GM18861 (cell line): ENCODE results near the gene SLC26A11.
A peak's percentile ranks its signal among the peaks of the same experiment; 100 is the strongest.

ENCODE experiments used
- ATAC-seq: cut with Tn5 transposase; IDR thresholded peaks from one replicate; pipeline ENCODE4 v1.9.1; 2021; ENCODE audit not compliant: unreplicated experiment

SLC26A11 gene

GRCh38 chr17:80220054-80220735 lies at the start of gene SLC26A11, which contains the start of gene SGSH:
SLC26A11 (plus strand) TSS chr17:80220427; CDS start chr17:80221561, 1,134 bp downstream.
SGSH (minus strand) TSS chr17:80220333; CDS start chr17:80220313, 20 bp downstream.
- ATAC-seq: peak; percentile 17

GRCh38 chr17:80171681-80172080 lies 48.5 kb upstream of the SLC26A11 start:
- ATAC-seq: no peak

- no peak for ATAC-seq
These were observed 47.1 kb upstream of the SLC26A11 start for GRCh38 chr17:80173126-80173525.

GRCh38 chr17:80173916-80174315 lies 46.3 kb upstream of the SLC26A11 start:
- ATAC-seq: no peak

- ATAC-seq: no peak
These were observed 43.5 kb upstream of the SLC26A11 start for GRCh38 chr17:80176757-80177156.

- no peak for ATAC-seq
These were observed 42.1 kb upstream of the SLC26A11 start for GRCh38 chr17:80177986-80178595.

GRCh38 chr17:80180192-80180591 lies 40.0 kb upstream of the SLC26A11 start:
- ATAC-seq: no peak

- ATAC-seq: no peak
These were observed 38.8 kb upstream of the SLC26A11 start for GRCh38 chr17:80181431-80181830.

- no peak for ATAC-seq
These were observed 37.9 kb upstream of the SLC26A11 start for GRCh38 chr17:80182118-80182844.

- no peak for ATAC-seq
These were observed 37.4 kb upstream of the SLC26A11 start for GRCh38 chr17:80182845-80183223.

- ATAC-seq: no peak
These were observed 36.4 kb upstream of the SLC26A11 start for GRCh38 chr17:80183581-80184422.

- no peak for ATAC-seq
These were observed 35.9 kb upstream of the SLC26A11 start for GRCh38 chr17:80184423-80184714.

GRCh38 chr17:80185968-80186367 lies 34.3 kb upstream of the SLC26A11 start:
- no peak for ATAC-seq

GRCh38 chr17:80187090-80187489 lies 33.1 kb upstream of the SLC26A11 start:
- ATAC-seq: no peak

- no peak for ATAC-seq
These were observed 32.7 kb upstream of the SLC26A11 start for GRCh38 chr17:80187515-80187941.

- no peak for ATAC-seq
These were observed 30.6 kb upstream of the SLC26A11 start for GRCh38 chr17:80189611-80190010.

GRCh38 chr17:80190716-80191115 lies 29.5 kb upstream of the SLC26A11 start:
- ATAC-seq: no peak

- no peak for ATAC-seq
These were observed 29.0 kb upstream of the SLC26A11 start for GRCh38 chr17:80191192-80191591.

GRCh38 chr17:80191865-80192661 lies 28.2 kb upstream of the SLC26A11 start:
- no peak for ATAC-seq

GRCh38 chr17:80195141-80195540 lies 25.1 kb upstream of the SLC26A11 start:
- no peak for ATAC-seq
